Measurements from ENCODE around the gene TGDS.
"Not testable (repeated sequence)": the region's sequence is repeated elsewhere in the genome, so short reads cannot be mapped to it uniquely, and the experiment has no call there.

The TGDS gene, protein sequence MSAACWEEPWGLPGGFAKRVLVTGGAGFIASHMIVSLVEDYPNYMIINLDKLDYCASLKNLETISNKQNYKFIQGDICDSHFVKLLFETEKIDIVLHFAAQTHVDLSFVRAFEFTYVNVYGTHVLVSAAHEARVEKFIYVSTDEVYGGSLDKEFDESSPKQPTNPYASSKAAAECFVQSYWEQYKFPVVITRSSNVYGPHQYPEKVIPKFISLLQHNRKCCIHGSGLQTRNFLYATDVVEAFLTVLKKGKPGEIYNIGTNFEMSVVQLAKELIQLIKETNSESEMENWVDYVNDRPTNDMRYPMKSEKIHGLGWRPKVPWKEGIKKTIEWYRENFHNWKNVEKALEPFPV

DNA sequence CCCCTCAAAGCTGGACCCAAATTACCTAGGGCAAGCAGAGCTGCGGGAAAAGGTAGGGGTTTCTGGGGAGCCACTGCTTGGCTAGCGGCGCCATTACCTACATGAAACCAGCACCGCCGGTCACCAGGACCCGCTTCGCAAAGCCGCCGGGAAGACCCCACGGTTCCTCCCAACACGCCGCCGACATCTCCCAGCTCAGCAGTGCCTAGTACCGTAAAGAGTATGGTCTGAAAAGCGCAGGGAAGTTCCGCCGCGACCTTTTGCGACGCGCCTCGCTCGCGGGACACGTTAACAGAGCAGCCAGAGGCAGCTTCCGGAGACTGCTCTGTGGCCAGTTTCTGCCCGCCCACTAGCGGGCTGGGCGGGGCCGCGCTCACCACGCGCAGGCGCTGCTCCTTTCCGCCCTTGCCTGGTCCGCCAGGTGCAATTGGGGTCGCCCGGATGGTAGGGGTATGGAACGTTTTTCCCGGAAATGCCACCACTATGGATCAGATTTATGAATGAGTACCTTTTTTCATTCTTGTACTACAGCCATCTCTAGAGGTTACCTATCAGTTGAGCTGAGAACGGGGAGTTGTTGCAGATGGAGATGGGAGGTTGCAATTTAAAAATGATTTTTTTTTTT, at the start of gene TGDS:
TGDS (minus strand) TSS at position 203 of the 625 bp plus-strand sequence; CDS start at position 187, 16 bp downstream.
- peak; percentile 75 for DNase-seq (ENCODE audit: low read depth in 2 of 2)

DNA sequence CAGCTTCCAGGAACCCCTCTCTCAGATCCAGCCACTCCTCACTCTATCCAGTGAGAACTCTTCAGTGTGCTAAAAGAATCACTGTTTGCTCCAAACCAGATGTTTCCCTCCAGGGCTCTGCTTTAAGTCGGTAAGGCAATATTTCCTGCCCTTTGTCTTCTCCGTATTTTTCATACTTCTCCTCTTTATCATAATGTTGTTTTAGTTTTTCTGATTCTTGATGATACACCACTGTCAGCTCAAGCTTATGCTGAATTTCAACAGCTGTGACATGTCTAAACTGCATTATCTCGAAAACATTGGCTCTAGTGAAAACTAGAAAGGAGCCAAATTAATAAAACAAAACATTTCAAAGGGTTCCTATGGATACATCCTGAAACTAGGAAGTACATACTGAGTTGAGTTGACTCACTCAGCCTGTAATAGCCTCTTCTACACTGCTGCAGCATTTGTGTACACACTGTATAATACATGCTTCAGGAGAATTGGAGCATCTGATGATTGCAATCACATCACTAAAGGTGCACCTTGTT, 45.5 kb upstream of the TGDS start:
- no peak for DNase-seq (ENCODE audit: low read depth in 2 of 2)

DNA sequence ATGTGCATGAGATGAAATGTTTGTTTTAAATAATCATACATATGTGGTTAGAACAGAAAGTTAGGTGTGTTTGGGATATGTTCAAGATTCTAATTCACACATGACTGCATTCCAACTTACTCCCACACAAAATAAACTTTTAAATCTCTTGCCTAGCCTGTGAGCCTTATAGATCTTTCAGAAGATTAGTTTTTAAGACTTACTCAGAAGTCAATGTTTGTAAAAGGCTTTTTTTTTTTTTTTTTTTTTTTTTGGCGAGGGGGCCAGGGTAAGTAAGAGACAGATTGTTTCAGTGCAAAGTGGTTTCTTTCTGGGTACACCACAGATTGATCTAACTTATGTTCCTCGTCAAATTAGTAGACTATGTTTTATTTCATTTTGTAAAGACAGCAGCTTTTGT, 44.8 kb upstream of the TGDS start:
- no peak for DNase-seq (ENCODE audit: low read depth in 2 of 2)

DNA sequence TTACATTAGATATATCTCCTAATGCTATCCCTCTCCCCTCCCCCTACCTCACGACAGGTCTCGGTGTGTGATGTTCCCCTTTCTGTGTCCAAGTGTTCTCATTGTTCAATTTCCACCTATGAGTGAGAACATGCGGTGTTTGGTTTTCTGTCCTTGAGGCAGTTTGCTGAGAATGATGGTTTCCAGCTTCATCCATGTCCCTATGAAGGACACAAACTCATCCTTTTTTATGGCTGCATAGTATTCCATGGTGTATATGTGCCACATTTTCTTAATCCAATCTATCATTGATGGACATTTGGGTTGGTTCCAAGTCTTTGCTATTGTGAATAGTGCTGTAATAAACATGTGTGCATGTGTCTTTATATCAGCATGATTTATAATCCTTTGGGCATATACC, 41.7 kb upstream of the TGDS start:
- not testable (repeated sequence) for DNase-seq (ENCODE audit: low read depth in 2 of 2)

DNA sequence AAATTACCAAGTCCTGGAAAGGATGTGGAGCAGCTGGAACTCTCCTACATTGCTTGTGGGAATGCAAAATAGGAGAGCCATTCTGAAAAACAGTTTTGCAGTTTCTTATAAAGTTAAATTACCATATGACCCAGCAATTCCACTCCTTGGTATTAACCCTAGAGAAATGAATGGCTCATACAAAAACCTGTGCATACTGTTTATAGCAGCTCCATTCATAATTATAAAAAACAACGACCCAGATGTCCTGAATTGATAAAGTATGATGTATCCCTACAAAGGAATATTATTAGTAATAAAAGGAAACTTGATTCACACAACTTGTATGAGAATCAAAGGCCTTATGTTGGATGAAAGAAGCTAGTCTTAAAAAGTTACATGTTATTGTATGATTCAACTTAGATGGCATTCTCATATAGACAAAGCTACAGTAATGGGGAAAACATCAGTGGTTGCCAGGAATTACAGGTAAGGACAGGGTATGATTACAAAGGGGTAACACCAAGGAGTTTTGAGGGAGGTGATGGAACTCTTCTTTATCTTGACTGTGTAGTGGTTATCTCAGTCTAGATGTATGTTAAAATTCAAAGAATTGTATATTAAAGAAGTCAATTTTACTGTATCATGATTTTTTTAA, 41.1 kb upstream of the TGDS start:
- no peak for DNase-seq (ENCODE audit: low read depth in 2 of 2)

DNA sequence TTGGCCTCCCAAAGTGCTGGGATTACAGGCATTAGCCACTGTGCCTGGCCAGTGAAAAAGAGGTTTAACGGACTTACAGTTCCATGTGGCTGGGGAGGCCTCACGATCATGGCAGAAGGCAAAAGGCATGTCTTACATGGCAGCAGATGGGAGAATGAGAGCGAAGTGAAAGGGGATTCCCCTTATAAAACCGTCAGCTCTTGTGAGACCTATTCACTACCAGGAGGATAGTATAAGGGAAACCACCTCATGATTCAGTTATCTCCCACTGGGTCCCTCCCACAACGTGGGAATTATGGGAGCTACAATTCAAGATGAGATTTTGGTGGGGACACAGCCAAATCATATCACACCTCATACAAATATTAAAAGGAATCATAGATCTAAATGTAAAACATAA, 40.1 kb upstream of the TGDS start:
- DNase-seq (ENCODE audit: low read depth in 2 of 2): not testable (repeated sequence)

DNA sequence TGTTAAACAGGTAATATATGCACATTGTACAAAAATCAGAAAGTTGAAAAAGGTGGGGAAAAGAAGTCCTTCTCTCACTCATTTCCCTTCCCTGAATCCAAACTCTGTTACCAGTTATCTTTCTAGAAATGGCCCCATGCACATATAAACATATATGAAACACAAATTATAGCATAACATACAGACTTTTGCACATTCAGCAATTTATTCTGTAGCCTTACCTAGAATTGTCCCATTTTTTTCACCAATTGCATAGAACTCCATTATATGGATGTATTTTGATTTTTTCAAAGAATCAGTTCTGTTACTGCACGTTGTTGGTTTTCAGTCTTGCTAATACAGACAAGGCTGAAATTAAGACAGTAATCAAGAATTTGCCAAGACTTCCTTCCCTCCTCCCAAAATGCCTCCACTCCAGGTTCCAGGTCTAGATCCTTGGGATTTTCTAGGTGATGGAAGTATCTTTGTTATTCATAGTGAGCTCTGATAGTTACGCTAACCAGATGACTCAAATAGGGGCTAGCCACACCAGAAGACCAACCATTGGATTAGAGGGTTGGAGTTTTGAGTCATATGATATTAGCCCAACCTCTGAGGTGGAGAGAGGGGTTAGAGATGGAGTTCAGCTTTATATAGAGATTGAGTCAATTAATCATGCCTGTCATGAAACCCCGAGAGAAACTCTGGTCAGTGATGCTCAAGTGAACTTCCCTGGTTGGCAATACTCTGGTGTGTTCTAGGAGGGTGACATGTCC, 36.5 kb upstream of the TGDS start:
- DNase-seq (ENCODE audit: low read depth in 2 of 2): no peak

DNA sequence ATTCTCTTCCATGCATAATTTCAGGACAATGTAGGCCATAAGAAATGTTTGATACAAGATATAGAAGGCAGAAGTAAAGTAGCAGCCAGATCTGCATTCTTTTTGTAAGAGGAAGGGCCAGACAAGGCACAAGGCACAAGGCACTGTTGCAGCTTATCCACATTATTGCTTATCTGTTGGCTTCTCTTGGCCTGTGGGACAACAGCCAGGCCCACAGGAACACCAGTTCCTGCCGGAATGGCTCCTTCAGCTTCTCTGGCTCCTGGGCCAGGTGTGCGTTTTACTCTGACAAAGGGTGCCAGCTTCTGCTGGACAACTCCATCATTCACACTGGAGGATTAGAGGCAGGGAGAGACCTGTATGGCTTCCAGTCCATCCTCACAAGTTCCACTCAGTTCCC, 34.9 kb upstream of the TGDS start:
- DNase-seq (ENCODE audit: low read depth in 2 of 2): no peak

DNA sequence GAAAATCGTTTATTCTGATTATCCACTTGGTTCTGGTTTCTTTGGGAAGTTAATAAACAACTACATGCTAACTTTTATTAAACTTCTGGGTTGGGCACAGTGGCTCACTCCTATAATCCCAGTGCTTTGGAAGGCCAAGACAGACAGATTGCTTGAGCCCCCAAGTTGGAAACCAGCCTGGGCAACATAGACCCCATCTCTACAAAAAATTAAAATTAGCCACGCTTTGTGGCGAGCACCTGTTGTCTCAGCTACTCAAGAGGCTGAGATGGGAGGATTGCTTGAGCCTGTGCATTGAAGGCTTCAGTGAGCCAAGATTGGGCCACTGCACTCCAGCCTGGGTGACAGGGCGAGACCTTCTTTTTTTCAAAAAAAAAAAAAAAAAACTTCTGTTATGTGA, 27.4 kb upstream of the TGDS start:
- DNase-seq (ENCODE audit: low read depth in 2 of 2): no peak

DNA sequence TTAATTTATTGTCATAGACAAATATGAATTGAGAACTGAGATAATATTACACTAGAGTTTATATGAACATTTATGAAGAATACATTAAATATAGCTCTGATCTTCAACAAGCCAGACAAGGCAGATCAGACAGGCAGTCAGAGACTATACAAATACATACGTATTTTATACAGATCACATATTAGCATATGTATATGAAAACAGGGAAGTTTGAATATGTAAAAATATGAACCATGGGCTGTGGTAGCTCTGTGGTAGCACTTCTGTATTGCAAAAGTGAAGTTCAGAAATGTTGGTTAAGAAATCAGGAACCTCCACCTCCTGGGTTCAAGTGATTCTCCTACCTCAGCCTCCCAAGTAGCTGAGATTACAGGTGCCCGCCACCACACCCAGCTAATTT, 26.4 kb upstream of the TGDS start:
- DNase-seq (ENCODE audit: low read depth in 2 of 2): no peak

DNA sequence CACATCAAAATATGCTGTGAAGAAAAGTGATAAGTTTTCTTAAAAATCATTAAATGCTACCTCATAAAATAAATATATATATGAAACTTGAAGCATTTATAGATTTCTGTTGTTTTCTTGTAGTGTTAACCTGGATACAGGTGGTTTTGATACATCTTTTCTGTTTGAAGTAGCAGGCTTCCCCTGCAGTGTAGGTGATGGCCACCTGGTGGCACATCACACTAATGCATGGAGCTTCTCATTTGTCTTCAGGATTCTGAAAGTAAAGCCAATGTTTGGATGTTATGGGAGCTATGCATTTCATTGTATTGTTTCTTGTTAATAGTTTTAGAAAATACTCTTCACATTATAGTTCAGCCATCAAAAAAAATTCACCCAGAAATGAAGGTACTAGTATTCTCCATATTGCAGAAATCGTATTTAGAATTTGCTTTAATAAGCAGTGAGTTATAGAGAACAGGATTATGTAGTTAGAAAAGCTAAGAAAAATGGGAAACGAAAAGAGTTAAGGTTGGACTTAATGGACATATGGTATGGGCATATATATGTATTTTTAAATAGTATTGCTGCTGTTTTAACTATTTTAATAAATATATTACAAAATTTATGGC, 24.4 kb upstream of the TGDS start:
- DNase-seq (ENCODE audit: low read depth in 2 of 2): no peak

DNA sequence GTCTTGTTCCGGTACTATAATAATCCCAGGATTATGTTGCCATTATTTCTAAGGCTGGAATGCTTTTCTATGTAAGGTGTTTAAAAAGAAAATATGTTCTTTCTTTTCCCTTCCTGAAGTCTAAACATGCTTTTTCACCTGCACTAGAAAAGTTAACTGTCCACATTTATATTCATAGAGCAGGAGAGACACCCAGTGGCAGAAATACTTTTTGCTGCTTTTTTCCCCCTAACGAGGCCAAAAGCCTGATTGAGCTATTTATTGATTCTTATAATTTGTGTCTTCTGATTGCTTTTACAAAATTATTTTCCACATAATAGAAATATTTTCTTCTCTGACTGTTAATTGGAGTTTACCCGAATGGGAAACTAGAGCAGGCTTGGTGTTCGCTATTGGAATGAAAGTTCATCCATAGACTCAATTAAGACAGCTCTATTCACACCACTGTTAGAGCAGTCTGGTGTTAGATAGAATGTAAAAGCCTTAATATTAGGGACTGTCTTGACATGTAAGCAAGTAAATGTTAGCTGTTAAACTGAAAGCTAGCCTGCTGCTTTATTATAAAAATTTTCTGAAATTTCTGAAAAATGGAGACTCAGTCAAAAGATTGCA, 21.5 kb upstream of the TGDS start:
- DNase-seq (ENCODE audit: low read depth in 2 of 2): no peak

DNA sequence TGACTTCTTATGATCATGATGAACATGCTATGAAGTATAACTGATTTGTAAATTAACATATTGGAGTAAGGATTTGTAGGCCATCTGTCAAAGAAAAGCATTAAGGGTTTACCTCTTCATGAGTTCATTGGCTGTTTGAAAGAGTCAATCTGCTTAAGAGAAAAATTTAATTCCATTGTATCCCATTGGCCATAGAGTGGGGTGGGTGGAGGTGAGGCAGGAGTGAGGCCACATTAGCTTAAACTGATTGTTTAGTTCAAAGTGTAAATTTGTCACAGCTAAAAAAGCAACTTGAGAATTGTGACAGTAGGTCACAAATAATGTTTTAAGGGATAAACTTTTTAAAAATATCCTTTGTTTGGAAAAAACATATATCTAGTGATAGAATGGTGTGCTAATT, 17.1 kb upstream of the TGDS start:
- no peak for DNase-seq (ENCODE audit: low read depth in 2 of 2)

DNA sequence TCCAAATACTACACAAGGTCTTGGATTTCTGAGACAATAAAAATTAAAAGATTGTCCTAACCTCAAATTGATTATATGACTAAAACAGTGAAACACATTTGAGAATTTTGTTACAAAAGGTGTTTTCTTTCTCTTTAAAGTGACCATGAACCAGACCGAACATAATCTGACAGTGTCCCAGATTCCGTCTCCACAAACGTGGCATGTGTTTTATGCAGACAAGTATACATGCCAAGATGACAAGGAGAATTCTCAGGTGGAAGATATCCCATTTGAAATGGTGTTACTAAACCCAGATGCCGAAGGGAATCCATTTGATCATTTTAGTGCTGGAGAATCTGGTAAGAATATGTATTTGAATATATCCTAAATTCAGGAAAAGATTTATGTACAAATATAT, 16.1 kb upstream of the TGDS start:
- no peak for DNase-seq (ENCODE audit: low read depth in 2 of 2)

DNA sequence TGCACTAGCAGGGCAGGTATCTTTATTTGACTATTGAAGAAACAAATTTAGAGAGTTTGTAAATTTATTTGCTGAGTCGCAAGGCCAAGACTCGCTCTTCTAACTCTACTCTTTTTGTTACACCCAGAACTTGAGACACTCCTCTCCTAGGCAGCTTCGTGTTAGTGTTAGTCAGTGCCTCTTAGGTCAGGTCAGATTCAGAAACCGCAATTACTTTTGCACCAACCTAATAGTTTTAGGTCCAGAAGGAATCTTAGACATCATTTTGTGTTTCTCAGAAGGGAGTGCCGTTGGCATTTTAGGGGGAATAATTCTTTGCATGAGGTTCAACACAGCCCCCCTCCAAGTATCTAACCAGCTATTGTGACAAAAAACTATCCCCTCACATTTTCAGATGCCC, 14.5 kb upstream of the TGDS start:
- DNase-seq (ENCODE audit: low read depth in 2 of 2): no peak

DNA sequence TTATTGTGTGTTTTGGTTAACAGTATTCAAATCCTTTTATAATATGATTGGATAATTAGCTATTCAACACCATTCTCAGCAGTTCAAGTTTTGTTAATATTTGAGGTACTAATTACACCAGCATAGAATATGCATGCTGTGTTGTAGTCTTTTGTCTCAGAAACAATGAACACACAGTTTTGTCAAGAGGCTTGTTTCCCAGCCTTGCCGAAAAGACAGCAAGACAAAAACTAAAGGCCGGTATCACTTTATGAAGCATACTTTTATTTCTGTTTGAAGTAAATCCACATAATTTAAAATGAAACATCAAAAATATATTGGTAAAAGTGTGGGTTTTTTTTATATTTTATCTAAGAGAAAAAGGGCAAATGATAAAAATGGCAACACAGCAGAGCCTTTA, 13.2 kb upstream of the TGDS start:
- no peak for DNase-seq (ENCODE audit: low read depth in 2 of 2)

DNA sequence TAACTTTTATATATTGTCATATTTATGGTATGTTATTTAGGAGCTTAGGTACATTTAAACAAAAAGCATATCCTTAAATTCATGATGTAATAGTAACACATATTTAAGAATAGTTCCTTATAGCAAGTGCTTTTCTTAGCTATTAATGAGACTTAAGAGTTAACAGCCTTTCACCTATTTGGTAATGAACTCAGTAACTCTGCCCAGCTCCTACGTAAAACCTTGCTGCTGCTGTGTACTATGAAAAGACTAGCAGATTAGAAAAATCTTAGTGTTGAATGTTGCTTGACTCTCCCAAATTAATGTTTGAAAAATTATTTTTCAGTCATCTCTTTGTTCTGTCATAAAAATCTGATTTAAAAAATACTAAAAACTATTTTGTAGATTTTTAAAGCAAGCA, 12.6 kb upstream of the TGDS start:
- DNase-seq (ENCODE audit: low read depth in 2 of 2): no peak

DNA sequence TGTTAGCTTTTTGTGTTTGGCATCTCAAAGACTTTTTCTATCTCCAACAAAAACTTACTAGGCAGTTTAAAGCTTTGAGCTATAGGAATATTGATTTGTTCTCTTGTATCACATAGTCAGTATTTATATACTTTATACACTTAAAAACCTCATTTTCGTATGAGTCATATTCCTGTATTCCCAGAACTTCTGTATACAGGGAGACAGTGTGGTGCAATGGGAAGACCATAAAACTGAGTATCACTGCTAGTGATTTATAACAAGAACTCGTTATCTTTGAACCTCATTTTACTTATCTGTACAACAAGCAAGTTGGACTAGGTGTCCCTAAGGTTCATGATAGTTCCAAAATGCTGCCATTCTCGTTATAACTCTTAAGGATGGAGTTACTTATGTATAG, 12.0 kb upstream of the TGDS start:
- no peak for DNase-seq (ENCODE audit: low read depth in 2 of 2)

DNA sequence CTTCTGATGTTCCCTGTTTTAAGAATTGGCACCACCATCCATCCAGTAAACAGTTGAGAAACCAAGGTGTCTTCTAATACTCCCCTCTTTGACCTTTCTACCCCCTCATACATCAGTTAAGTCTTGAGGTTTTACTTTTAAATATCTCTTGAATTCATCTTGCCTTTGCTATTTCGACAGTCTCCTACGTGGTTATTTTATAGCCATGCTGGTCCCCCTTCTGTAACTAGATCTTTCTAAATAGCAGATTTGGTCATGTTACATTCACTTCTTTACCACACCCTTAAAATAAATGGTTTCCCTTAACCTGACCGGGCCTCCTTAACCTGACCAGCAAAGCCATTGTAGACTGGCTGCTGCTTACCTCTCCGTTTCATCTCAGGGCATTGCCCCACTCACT, 11.1 kb upstream of the TGDS start:
- no peak for DNase-seq (ENCODE audit: low read depth in 2 of 2)

DNA sequence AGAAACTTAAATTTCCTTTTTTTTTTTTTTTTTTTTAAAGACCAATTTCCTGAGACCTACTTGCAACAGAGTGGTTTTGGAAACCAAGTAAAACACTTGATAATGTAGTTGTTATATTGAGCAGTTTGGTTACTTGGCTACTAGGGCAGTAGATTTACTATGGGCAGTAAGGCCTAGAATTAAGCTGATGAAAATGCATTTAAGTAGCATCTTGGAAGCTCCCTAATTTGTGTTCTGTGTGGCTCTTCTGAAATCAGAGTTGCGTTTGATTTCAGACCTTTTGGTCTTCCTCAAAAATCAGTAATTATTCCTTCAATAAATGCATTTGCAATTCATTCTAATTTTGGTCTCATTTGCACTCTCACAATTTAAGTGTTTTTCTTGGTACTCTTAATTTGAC, 6.5 kb upstream of the TGDS start:
- DNase-seq (ENCODE audit: low read depth in 2 of 2): no peak
